GM21825 (cell line): ENCODE results near the gene RAB27B.

Experiments
- ATAC-seq: cut with Tn5 transposase; IDR thresholded peaks from one replicate; pipeline ENCODE4 v1.9.1; 2021; ENCODE audit warnings: mild to moderate bottlenecking, moderate library complexity; ENCODE audit not compliant: unreplicated experiment

RAB27B gene

DNA sequence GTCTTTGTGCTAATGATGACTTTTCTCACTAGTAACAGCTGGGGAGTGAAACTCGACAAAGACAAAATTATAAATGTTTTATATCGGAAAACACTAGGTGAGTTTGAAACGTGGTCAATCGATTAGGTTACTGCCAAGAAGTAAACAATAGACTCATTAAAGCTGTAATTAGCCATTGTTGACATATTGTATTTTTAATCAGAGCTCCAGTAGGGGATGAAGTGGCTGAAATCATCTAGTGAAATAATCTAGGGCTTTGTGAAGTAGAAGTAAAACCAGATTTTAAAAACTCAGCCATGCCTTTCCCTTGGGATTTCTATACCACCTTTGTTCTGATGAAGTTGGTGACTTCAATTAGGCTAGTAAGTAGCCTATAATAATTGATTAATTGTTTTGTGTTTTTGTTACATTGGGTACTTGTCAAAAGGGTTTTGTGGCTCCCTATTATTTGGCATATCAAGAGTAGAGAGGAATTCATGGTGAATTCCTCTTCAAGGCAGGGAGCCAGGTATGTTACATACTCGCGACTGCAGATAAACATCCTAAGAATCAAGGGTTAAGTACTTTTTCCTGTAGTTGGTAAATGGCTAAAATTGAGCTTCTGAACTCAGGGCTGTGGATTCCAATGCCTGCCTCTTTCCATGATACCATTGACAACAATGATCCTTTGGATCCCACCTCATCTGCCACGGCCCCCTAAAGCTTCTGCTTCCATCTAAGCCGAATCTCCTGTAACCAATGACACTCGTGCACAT lies 31.6 kb downstream of the RAB27B start:
- no peak for ATAC-seq

DNA sequence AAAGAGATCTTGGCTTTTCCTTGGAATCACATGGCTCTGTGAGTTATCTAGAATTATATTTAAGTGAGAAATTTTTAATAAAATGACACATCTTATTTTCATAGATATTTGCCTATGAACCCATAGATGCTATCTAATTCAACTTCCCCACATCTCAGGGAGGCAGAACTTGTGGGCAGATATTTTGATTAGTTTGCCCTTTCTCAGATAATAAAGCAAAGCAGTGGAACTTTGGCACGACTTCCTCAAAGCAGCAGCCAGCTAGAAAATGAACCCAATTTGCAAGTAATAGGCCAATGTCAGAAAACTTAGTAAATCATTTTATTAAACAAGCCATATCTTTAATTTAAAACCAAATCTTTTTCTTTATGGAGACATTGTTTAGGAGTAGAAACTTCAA lies 32.7 kb downstream of the RAB27B start:
- no peak for ATAC-seq

DNA sequence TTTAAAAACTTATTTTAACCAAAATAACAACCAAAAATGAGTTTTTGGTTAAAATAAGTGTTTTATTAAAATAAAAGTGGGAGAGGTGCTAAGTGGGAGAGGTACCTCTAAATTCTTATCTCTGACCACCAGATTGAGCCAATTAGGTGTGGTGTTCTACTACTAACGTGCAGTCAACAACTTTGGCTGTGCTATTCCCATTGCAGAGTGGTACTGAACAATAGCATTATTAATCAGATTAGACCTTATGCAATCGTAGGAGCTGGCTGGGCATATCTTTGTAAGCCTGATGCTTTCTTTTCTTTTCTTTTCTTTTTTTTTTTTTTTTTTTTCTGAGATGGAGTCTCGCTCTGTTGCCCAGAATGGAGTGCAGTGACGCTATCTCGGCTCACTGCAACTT lies 38.9 kb downstream of the RAB27B start:
- ATAC-seq = no peak

DNA sequence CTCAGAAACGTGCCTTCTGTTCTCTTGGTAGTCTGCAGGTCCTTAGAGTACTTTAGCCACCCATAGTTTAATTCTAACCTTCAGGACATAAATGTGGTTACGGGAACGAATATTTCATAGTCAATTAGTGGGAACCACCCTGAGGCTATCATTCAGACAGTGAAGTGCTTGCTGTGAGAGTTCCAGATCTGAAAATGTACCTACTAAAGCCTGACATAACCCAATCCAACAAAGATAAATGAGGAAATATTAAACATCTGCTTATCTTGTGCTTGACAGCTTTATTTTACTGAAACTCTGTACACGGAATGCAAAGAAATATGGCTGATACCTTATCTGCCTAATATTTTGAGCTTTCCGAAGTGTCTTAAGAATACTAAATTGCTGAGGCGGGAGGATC lies 43.0 kb downstream of the RAB27B start:
- no peak for ATAC-seq

DNA sequence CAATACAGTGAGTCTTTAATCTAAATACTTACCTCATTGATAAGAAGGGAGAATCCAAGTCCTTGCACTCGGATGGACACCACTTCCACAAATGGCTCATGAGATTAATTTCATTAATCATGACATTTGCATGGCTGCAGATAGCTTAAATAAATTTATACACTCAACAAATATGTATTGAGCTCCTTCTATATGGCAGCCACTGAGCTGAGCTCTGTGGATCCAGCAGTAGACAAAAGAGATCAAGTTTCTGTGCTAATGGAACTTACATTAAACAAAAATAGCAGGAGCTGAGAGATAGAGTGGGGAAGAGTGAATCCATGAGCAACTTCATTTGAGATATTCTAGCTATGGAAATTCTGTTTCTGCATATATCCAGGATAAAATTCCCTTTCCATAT lies 44.4 kb downstream of the RAB27B start:
- no peak for ATAC-seq

DNA sequence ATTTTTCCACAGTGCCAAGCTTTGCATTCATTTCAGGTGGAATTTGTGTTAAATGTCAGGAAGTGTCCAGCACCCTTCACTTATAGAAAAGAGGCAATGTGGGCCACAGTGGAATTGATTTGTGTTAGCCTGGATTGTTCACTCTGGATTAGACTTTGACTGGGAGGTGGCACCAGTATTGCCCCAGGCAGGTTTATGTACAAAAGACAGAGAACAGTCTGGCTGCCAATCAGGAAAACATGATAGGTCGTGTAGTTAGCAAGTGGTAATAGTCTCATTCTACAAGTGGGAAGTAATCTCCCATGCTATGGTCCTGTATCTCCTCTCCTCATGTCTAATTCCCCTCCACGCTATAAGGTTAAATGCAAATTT lies 45.6 kb downstream of the RAB27B start:
- no peak for ATAC-seq

DNA sequence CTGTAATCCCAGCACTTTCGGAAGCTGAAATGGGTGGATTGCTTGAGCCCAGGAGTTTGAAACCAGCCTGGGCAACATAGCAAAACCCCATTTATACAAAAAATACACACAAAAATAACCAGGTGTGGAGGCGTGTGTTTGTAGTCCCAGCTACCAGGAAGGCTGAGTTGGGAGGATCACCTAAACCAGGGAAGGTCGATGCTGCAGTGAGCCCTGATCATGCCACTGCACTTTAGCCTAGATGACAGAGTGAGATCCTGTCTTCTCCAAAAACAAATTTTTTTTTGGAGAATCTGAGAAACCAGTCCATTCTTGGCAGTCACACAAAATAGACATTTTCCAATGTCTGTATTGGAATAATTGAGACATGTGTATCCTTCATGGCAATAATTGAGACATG lies 46.8 kb downstream of the RAB27B start:
- no peak for ATAC-seq

DNA sequence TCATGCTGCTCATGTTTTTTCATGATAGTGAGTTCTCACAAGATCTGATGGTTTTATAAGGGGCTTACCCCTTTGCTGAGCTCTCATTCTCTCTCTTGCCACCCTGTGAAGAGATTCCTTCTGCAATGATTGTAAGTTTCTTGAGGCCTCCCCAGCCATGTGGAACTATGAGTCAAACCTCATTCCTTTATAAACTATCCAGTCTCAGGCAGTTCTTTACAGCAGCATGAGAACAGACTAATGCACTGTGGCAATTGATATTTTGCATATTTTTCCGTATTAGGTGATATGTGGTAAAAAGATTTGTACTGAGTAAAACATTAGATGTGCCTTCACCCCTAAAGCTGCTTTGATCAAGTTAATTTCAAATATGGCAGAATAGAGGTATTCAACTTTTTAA lies 48.8 kb downstream of the RAB27B start:
- no peak for ATAC-seq

DNA sequence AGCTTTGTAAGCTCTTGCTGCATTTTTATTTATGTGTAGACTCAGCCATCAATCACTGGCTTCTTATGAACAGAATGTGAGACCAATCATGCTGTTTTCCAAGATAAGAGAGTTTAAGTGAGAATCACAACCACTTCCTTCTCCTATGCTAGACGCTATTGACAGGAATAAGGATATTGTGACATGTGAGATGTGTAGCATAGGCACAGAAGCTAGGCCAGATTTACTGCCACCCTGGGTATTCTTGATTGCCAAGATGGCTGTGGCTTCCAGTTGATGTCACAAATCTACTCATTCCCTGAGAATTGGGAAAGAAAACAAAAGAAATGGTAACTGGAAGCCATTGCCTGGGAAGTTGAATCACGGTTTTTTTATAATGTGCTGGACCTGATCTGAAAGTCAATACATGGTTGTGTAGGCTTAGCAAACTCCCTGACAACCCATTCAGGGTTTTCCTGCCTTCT lies 49.9 kb downstream of the RAB27B start:
- ATAC-seq = no peak

DNA sequence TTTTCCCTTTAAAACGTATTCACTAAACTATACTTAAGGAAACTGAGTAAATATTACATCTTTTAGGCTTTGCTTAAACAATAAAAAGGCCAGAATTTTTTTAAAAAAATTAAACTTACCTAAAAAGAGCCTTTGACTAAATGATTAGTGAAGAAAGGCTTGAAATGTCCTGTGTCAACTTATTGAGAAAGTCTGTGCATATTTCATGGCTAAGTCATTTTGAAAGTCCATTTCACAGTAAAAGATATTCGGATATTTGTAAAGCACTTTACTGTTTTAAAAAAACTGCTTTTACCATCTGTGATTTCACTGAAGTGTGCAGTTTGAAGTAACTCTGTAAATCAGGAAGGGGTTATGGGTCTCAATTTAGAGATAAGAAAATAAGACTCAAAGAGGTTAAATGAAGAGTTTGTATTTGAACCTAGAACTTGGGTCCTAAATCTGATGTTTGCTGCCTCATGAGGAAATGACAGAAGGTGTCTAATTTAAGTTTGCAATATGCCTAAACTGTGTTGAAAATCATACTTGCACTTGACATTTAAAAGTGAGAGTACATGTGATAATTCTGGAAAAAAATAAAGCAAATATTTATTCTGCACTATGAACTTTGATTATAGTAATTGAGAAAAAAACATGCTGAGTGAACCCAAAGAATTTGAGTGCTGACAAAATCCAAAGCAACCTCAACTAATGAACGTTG lies 50.5 kb downstream of the RAB27B start:
- no peak for ATAC-seq

DNA sequence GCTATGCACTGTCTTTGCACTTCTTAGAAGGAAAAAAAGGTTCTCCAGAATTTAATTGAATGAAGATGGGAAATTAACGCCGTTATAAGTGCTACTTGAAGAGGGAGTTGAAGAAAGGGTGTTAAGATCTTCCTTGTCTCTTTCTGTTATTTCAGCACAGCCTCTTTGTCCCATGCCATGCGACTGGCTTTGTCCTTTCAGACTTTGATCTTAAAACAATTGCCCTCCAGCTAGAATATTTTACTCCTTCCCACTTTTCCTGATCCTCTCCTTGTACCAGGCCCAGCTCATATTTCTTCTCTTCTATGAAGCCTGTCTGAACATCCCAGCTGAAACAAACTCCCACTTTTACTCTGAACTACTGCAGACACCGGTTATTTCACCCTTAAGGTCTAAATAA lies 51.4 kb downstream of the RAB27B start:
- no peak for ATAC-seq

DNA sequence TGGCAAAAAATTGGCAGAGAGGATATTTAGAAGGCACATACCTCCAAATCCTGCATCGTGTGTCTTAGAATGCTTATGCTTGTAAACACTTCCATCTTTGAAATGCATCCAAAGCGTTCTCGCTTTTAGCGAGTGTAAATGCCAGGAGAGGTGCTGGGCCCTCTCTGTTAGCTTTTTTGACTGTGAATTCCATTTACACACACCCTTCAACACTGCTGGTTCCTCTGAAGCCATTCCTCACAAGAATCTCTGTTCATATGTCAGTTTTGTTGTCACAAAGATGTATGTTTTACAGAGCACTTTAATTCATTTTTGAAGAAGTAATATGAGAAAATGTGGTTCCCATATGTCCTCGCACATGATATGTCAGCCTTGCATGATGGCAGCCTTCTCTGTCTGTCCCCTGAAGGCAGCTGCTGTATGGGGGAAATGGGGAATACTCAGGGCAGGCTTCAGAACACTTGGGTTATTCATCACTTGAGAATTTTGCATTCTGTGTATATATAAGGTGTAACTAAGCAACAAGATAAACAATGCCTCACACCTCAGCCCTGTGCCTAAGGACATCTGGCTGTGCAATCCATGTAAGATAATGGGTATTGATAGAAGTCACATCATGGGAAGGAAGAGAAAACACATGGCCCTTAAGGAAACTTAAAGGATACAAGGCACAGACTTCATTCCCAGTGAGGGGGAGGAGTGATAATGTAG lies 52.3 kb downstream of the RAB27B start:
- ATAC-seq = no peak

DNA sequence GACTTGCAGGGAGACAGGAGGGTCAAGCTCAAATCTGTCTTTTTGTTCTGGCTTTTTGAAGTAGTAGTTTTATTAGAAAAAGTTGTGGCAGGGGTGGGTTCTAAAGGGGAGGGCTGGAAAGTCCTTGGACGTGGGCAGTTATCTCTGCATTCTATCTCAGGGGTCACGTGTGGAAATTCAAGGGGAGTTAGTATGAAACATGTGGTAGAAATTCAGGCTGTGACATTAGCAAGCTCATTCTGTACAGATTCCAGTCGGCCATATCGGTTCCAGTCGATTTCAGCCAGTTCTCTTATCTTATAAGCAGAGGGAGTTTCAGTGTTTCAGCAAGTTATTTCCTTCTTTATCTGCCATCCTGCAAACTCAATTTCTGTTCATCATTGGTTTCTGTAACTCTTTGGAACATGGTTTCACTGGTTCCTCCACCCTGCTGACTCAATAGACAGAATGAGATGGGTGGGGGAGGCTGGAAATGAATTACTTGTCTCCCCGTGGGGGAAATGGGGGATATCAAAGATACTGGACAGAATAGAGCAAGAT lies 53.0 kb downstream of the RAB27B start:
- ATAC-seq = no peak

DNA sequence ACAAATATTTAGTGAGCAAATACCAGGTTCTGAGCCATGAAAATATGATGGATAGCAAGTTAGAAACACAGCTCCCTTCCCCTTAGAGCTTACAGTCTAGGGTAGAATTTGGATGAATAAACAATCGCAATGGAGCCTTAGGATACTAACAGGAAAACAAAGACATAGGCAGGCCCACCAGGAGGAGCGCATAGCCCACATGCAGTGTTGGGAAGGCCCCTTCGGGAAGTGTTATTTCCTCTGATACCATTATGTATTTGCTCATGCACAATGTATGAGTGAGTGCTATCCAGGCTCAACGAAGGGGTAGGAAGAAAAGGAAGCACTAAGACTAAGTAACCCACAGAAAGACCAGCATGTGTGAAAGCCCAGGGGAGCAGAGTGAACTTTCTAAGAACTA lies 54.0 kb downstream of the RAB27B start:
- no peak for ATAC-seq

DNA sequence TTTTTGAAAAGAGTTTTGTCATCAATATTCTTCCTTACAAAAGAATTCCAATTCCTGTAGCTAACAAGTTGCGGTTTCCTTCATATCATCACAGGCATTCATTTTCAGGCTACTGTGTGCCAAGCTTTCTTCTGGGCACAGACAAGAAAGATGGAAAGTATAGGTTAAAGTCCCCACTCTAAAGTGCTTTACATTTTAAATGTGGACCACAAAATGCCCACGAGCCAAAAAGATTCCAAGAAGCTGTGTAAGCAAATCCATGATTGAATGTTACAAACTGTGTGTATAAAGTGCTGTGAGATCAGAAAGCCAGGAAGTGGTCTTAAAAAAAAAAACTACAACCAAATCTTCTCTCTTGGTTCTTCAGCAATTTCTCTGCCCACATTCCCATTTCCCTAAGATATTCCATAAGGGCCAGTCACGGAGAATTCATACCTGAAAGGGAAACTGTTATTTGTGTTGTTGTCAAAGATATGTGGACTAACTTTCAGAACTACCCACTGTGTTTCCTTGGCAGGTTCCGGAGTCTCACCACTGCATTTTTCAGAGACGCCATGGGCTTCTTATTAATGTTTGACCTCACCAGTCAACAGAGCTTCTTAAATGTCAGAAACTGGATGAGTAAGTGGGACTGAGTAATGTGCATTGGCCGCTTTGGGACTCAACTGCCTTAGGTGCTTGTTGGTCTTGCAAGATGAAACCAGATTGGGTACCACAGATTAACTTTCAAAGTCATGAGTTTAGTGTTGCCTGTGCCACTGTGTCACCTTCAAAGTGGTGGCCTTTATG lies 55.7 kb downstream of the RAB27B start:
- ATAC-seq = no peak

DNA sequence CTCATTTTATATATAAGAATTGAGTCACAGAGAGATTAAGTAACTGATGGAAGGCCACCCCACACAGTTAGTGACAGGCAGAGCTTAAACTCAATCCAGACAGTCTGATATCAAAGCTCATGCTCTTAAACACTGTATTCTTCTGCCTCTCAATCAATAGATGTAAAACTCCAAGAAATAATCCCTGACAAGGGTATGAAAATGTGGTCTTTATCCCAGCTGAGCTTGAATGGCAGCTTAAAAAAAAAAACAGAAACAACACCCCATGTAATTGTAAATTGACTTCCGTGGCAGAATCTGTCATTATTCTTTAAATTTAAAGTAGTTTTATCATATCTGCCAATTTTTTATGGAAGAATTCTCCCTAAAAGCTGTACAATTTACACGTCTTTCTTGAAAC lies 60.1 kb downstream of the RAB27B start:
- no peak for ATAC-seq

DNA sequence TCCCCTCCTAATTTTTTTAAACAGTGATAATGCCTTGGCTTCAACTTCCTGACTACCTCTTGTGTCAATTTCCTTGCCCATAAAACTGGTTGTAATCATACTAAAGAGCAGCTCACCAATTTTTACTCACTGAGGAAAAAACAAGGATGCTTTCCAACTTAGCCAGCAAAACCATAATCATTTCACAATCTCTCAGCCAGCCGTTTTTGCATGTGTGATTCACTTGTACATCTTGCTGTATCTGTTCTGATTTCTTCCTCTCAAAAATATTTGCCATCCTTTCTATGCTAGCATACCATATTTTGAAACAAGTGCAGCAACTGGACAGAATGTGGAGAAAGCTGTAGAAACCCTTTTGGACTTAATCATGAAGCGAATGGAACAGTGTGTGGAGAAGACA lies 60.7 kb downstream of the RAB27B start:
- ATAC-seq = no peak

DNA sequence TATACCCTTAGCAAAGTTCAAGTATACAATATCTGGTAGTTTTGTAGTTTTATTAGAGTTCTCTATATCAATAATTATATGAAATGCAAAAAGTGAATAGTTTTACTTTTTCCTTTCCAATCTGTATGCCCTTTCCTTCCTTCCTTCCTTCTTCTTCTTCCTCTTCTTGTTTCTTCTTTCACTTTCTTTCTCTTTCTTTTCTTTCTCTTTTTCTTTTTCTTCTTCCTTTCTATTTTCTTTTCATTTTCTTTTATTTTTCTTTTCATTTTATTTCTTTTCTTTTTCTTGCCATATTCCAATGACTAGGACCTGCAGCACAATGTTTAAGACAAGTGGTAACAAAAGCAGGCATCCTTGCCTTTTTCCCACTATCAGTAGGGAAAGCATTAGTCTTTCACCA lies 71.2 kb downstream of the RAB27B start:
- no peak for ATAC-seq

DNA sequence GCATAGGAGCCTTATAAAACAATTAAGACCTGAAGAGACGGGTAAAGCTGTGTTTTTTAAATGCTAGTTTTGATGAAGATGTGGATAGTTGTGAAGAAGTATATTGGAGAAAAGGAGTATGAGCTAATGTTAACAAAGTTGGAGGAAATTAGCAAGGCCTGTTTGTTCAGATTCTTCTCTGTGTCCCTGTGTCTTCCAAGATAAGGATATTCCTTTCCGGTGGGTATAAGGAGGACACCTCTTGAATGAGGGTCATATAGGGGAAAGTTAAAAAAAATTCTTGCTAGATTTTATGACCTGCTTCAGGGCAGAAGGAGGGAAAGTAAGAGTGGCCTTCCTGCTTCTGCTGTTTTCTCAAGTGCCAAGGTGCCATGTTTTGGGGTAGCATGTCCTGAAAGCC lies 72.0 kb downstream of the RAB27B start:
- no peak for ATAC-seq

DNA sequence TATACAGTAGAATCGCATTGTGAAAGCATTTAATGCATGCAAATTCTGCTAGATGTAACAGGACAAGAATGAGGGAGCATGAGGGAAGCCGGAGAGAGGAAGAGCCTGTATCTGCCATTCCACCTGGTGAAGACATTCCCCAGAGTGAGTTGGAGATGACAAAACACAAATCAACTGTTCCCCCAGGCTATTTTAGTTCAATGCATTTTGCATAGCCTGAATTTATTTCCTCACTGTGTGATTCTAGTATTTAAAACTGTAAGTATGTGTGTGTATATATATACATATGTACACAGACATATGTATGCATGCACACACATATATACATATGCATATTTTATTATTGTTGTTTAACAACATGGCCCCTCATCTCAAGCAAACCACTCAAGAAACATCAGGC lies 76.3 kb downstream of the RAB27B start:
- no peak for ATAC-seq

DNA sequence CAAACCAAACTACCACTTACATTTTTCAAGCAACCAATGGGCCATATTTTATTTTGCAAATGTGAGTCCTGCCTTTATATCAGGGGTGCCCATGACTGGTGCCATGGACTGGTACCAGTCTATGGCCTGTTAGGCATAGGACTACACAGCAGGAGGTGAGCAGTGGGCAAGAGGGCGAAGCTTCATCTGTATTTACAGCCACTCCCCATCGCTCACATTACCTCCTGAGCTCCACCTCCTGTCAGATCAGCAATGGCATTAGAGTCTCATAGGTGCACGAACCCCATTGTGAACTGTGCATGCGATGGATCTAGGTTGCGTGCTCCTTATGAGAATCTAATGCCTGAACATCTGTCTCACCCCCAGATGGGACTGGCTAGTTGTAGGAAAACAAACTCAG lies 77.4 kb downstream of the RAB27B start:
- no peak for ATAC-seq
